GM20000 (cell line): Measurements from ENCODE around the gene ZDHHC18.
"Not testable (repeated sequence)": the region's sequence is repeated elsewhere in the genome, so short reads cannot be mapped to it uniquely, and the experiment has no call there.

Experiments used
- DNase-seq: peaks from one replicate; pipeline ENCODE4 v3.0.0; 2012; ENCODE audit warnings: low spot score
- TF ChIP-seq, protein P1 (sequence below): IDR thresholded peaks from 2 replicates; pipeline ENCODE4 v1.5.1; 2012; ENCODE audit warnings: mild to moderate bottlenecking, control low read depth; ENCODE audit errors: extremely low read depth, missing control alignments

Gene ZDHHC18

DNA sequence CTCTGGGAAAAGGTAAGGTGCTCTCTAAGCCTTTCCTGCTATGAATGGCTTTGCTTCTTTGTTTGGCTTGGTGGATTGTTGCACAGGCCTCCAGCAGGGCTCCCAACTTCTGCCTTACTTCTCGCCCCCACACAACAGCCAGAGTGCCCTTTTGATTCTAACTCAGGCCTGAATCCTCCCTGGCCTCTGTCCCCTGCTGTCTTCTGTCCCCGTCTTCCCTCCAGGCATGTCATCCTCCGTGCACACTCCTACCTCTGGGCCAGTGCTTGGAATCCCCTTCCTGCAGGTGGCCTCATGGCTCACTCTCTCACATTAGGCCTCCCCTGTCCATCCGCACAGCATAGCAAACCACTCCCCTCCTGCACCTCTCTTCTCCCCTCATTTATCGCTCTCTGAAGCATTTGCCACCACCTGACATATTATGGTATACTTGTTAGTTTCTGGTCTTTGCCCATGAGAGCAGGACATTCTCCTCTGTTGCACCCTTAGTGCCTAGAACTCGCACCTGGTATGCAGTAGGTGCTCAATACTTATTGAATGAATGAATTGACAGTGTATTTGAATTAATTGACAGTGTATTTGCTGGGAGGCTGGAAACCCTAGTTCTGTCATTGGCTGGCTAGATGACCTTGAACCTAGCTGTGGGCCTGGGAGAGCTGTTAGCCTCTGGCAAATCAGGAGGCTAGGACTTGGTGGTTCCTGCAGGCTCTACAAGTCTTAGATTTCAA, 2.9 kb downstream of the ZDHHC18 start:
- TF ChIP-seq, protein P1, sequence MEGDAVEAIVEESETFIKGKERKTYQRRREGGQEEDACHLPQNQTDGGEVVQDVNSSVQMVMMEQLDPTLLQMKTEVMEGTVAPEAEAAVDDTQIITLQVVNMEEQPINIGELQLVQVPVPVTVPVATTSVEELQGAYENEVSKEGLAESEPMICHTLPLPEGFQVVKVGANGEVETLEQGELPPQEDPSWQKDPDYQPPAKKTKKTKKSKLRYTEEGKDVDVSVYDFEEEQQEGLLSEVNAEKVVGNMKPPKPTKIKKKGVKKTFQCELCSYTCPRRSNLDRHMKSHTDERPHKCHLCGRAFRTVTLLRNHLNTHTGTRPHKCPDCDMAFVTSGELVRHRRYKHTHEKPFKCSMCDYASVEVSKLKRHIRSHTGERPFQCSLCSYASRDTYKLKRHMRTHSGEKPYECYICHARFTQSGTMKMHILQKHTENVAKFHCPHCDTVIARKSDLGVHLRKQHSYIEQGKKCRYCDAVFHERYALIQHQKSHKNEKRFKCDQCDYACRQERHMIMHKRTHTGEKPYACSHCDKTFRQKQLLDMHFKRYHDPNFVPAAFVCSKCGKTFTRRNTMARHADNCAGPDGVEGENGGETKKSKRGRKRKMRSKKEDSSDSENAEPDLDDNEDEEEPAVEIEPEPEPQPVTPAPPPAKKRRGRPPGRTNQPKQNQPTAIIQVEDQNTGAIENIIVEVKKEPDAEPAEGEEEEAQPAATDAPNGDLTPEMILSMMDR, result no peak
- no peak for DNase-seq

DNA sequence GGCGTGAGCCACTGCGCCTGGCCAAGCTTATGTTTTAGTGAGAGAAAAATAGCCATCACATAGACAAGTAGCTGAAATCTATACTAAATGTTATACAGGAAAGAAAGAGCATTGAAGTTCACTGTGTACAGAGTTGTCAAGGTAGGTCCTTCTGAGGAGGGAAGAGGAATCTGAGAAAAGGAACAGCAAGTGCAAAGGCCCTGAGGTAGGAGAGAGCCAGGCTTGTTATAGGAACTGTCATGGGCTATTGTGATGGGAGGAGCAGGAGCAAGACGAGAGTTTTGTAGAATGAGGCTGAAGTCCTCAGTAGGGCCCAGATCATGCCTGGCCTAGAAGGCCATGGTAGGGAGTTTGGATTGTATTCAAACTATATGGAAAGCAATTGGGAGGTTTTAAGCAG, 4.6 kb downstream of the ZDHHC18 start:
- no peak for DNase-seq
- TF ChIP-seq, protein P1, result no peak

DNA sequence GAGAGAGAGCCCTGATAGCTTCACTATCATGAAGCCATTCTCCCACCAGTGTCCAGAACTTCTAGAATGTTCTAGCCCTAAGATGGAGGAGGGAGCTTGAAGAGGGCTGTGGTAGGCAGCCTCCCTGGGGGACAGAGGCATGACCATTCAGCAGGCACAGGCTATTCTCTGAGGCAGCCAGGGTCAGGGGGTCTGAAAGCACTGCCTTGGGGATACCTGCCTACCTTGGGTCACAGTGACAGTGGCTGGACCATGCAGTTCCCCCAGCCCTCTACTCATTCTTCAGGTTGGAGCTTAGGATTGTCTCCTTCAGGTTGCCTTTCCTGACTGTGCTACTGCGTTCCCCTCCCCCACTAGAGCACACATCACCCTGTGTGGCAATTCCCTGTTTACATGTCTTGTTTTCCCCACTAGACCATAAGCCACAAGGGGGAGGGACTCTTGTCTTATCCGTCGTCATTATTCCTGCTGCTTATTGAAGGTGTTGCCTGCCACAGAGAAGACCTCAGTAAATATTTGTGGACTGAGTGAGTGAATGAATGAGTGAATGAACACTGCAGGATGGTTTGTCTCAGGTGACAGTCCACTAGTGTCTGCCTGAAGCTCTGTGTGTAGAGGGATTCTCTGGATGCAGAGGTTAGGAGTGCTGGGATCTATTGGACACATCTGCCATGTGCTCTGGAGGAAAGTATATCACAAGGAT, 5.2 kb downstream of the ZDHHC18 start:
- no peak for DNase-seq
- TF ChIP-seq, protein P1, result no peak

DNA sequence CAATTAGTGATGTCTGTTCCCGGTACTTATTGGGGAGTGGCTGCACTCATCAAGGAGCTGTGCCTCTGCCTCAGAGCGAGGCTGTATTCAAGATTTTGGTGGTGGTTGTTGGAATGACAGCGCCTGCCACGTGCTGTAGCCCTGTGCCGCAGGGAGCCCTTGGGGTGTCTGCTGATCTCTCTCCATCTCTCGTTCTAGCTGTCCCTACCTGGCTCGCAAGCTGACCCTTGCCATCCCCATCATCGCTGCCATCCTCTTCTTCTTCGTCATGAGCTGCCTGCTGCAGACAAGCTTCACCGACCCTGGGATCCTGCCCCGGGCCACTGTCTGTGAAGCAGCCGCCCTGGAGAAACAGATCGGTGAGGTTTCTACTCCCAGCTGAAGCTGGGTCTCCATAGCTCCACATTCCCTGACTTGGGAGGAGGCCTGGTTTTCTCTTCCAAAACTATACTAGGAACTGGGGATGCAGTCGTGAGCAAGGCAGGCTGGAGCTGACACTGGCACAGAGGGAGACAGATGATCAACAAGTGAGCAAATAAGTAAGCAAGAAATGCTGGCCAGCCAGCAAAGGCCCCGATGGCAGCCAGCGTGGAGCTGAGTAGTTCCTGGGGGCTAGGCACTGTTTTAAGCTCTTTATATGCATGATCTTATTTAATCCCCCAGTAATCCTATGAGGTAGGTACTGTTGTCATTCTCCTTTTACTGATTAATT, 5.9 kb downstream of the ZDHHC18 start:
- DNase-seq, result no peak
- TF ChIP-seq, protein P1, result no peak

DNA sequence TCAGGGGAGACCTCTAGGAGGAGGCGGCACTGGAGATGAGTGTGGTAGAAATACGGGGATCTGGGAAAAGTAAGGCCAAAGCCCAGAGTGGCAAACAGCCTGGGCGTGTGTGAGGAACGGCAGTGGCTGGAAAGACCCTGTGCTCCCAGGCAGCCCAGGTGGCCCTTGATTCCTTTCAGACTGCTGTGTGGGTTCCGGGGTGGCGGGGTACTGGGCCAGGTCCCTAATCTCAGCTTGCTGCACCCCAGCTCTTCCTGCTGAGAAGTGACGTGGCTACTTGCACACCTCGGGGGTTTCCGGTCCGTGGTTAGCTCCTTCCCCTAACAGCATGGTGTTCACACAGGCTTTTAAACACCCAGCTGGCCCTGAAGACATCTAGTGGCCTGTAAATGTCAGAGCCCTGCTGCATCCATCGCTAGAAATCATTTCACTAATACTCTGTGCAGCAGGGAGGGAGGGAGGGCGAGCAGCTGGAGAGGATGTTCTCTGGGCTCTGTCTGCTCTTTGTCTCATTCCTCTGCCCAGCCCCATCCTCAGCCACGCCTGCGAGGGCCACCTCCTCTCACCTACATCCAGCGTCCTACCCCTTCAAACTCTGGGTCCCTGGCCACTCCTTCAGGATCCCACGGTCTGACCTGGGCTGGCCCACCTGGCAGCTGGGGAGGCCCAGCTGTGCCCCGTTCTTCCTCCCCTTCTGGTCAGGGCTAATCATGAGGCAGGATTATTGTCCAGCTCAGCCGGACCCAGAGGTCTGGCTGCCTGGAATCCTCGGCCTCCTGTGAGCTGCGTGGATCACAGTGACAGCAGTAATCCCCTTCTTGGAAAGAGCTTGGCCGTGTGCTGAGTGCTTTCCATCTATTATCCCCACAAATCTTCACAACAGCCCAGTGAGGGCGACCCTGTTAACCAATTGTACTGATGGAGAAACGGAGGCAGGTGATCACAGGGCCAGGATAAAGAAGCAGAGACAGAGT, 7.2 kb downstream of the ZDHHC18 start:
- DNase-seq, result peak; percentile 90
- TF ChIP-seq, protein P1, result peak; percentile 15

DNA sequence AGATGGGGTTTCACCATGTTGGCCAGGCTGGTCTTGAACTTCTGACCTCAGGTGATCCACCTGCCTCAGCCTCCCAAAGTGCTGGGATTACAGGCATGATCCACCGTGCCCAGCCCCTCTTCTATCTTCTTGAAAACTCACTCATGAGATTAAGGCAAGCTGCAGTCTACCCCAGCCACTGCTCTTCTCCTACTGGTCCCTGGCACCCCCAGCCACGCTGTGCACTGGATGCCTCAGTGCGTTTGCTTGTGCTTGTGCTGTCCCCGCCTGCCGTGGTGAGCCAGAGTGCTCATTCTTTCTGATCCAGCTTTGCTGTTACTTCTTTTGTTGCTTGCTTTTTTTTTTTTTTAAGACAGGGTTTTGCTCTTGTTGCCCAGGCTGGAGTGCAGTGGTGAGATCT, 11.2 kb downstream of the ZDHHC18 start:
- not testable (repeated sequence) for DNase-seq
